Neural cell (in vitro differentiated cells): ENCODE data around the gene PDPK1. TPM values are rescaled to one million over a fixed set of nuclear protein-coding genes. Genes with fewer than 3 reads are reported as not detected.
"Not testable (repeated sequence)": the region's sequence is repeated elsewhere in the genome, so short reads cannot be mapped to it uniquely, and the experiment has no call there.

ENCODE experiments used
- H2AFZ ChIP-seq: fragments of 200-600, 300-800 bp; sonication (generic), shearing (Covaris generic); 2 replicates; pipeline ENCODE4 v1.6.0; 2014; ENCODE audit warnings: low read depth, mild to moderate bottlenecking, antibody characterized with exemption, low read length, moderate library complexity
- H3F3A ChIP-seq: fragments of 200-600 bp; shearing (Covaris generic); 2 replicates; pipeline ENCODE4 v1.6.1; 2016; ENCODE audit warnings: mild to moderate bottlenecking, moderate library complexity, mixed read lengths, antibody characterized with exemption, low read length; ENCODE audit not compliant: insufficient read depth, poor library complexity, severe bottlenecking
- H3K27ac ChIP-seq: fragments of 200-600, 300-800 bp; sonication (generic), shearing (Covaris generic); 2 replicates; pipeline ENCODE4 v1.5.1; 2014; ENCODE audit warnings: mild to moderate bottlenecking, low read length, moderate library complexity
- H3K27me3 ChIP-seq: fragments of 300-800, 200-600 bp; sonication (generic), shearing (Covaris generic); 2 replicates; pipeline ENCODE4 v1.6.0; 2014; ENCODE audit warnings: mild to moderate bottlenecking, low read depth, low read length, moderate library complexity; ENCODE audit not compliant: insufficient read depth
- H3K36me3 ChIP-seq: fragments of 300-800, 200-600 bp; sonication (generic), shearing (Covaris generic); 2 replicates; pipeline ENCODE4 v1.5.1; 2014; ENCODE audit warnings: mild to moderate bottlenecking, antibody characterized with exemption, low read length, moderate library complexity; ENCODE audit not compliant: insufficient read depth
- H3K4me2 ChIP-seq: fragments of 300-800, 200-600 bp; sonication (generic), shearing (Covaris generic); 2 replicates; pipeline ENCODE4 v1.6.0; 2014; ENCODE audit warnings: mild to moderate bottlenecking, low read length
- H3K4me3 ChIP-seq: fragments of 300-800, 200-600 bp; sonication (generic), shearing (Covaris generic); 2 replicates; pipeline ENCODE4 v1.5.1; 2014; ENCODE audit warnings: mild to moderate bottlenecking, low read length, moderate library complexity
- H3K79me2 ChIP-seq: fragments of 200-600 bp; shearing (Covaris generic); replicated peaks from 2 replicates; pipeline ENCODE4 v1.6.0; 2014; ENCODE audit warnings: mild to moderate bottlenecking, low read length, moderate library complexity; ENCODE audit not compliant: insufficient read depth
- H3K9ac ChIP-seq: fragments of 300-800, 200-600 bp; sonication (generic), shearing (Covaris generic); 2 replicates; pipeline ENCODE4 v1.6.1; 2016; ENCODE audit warnings: mild to moderate bottlenecking, low read length, mixed read lengths
- H3K9me2 ChIP-seq: fragments of 200-600 bp; shearing (Covaris generic); 2 replicates; pipeline ENCODE4 v1.6.1; 2016; ENCODE audit warnings: mild to moderate bottlenecking, low read length, mixed read lengths; ENCODE audit not compliant: insufficient read depth
- H3K9me3 ChIP-seq: fragments of 200-600, 300-800 bp; sonication (generic), shearing (Covaris generic); 2 replicates; pipeline ENCODE4 v1.6.1; 2016; ENCODE audit warnings: mild to moderate bottlenecking, mixed run types, low read length, moderate library complexity, mixed read lengths
- H4K20me1 ChIP-seq: fragments of 200-600 bp; shearing (Covaris generic); 2 replicates; pipeline ENCODE4 v1.6.1; 2016; ENCODE audit warnings: mild to moderate bottlenecking, mixed run types; ENCODE audit not compliant: insufficient read depth
- EP300 ChIP-seq: fragments of 450-650 bp; conservative IDR thresholded peaks from 2 replicates; pipeline ENCODE4 v1.6.1; 2014; ENCODE audit warnings: antibody characterized with exemption, mild to moderate bottlenecking, moderate library complexity; ENCODE audit not compliant: poor library complexity, severe bottlenecking
- EZH2 ChIP-seq: fragments of 200-600, 300-800 bp; shearing (Covaris generic), sonication (generic); IDR thresholded peaks from 2 replicates; pipeline ENCODE4 v1.6.1; 2014; ENCODE audit warnings: antibody characterized with exemption, low read length, borderline replicate concordance, mild to moderate bottlenecking; ENCODE audit not compliant: insufficient read depth, poor library complexity, severe bottlenecking
- MXI1 ChIP-seq: fragments of 450-650 bp; conservative IDR thresholded peaks from 2 replicates; pipeline ENCODE4 v1.6.1; 2014; ENCODE audit warnings: antibody characterized with exemption, mild to moderate bottlenecking; ENCODE audit not compliant: poor library complexity, severe bottlenecking
- POLR2AphosphoS5 ChIP-seq: IDR thresholded peaks from 2 replicates; pipeline ENCODE4 v1.6.1; 2012
- RAD21 ChIP-seq: fragments of 450-650 bp; conservative IDR thresholded peaks from 2 replicates; pipeline ENCODE4 v1.6.1; 2014; ENCODE audit warnings: antibody characterized with exemption, mild to moderate bottlenecking, moderate library complexity
- SMC3 ChIP-seq: fragments of 450-650 bp; conservative IDR thresholded peaks from 2 replicates; pipeline ENCODE4 v1.6.1; 2014; ENCODE audit warnings: antibody characterized with exemption, mild to moderate bottlenecking, moderate library complexity; ENCODE audit not compliant: poor library complexity
- TAF1 ChIP-seq: IDR thresholded peaks from 2 replicates; pipeline ENCODE4 v1.6.1; 2012; ENCODE audit warnings: low read depth
- polyA plus RNA-seq: library from polyadenylated mRNA; depleted of rRNA; stranded (reverse); fragments of >200 nt; gene quantifications from 2 replicates; pipeline ENCODE4 v1.2.3, GENCODE V29; 2014
- TF ChIP-seq, protein P1 (sequence below): fragments of 450-650 bp; IDR thresholded peaks from 2 replicates; pipeline ENCODE4 v1.5.1; 2014; ENCODE audit warnings: antibody characterized with exemption, mild to moderate bottlenecking, moderate library complexity; ENCODE audit not compliant: poor library complexity, severe bottlenecking
- TF ChIP-seq, protein P2 (sequence below): IDR thresholded peaks from 2 replicates; pipeline ENCODE4 v1.6.1; 2012; ENCODE audit warnings: borderline replicate concordance

The PDPK1 gene
- polyA plus RNA-seq, 1 donor from 2014 or later, result 18.6 TPM

- TF ChIP-seq, protein P1, sequence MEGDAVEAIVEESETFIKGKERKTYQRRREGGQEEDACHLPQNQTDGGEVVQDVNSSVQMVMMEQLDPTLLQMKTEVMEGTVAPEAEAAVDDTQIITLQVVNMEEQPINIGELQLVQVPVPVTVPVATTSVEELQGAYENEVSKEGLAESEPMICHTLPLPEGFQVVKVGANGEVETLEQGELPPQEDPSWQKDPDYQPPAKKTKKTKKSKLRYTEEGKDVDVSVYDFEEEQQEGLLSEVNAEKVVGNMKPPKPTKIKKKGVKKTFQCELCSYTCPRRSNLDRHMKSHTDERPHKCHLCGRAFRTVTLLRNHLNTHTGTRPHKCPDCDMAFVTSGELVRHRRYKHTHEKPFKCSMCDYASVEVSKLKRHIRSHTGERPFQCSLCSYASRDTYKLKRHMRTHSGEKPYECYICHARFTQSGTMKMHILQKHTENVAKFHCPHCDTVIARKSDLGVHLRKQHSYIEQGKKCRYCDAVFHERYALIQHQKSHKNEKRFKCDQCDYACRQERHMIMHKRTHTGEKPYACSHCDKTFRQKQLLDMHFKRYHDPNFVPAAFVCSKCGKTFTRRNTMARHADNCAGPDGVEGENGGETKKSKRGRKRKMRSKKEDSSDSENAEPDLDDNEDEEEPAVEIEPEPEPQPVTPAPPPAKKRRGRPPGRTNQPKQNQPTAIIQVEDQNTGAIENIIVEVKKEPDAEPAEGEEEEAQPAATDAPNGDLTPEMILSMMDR, result no peak
Observed at GRCh38 chr16:2597560-2597902, 59.7 kb downstream of the PDPK1 start (continued).

GRCh38 chr16:2598133-2598641, 60.4 kb downstream of the PDPK1 start:
- H3K9me3 ChIP-seq, result no peaks in the 10 kb centered on the region
- H3K27me3 ChIP-seq, result no peaks in the 10 kb centered on the region
- no peaks in the 10 kb centered on the region for H3K79me2 ChIP-seq
- H3K4me3 ChIP-seq, result no peak overlapping the region
- no peak overlapping the region for H3K27ac ChIP-seq
- H3K4me2 ChIP-seq, result no peak overlapping the region
- no peak overlapping the region for H3K9ac ChIP-seq
- H2AFZ ChIP-seq, result no peak overlapping the region
- H3F3A ChIP-seq, result no peaks in the 10 kb centered on the region
- H3K36me3 ChIP-seq, result no peaks in the 10 kb centered on the region
- TF ChIP-seq, protein P2, sequence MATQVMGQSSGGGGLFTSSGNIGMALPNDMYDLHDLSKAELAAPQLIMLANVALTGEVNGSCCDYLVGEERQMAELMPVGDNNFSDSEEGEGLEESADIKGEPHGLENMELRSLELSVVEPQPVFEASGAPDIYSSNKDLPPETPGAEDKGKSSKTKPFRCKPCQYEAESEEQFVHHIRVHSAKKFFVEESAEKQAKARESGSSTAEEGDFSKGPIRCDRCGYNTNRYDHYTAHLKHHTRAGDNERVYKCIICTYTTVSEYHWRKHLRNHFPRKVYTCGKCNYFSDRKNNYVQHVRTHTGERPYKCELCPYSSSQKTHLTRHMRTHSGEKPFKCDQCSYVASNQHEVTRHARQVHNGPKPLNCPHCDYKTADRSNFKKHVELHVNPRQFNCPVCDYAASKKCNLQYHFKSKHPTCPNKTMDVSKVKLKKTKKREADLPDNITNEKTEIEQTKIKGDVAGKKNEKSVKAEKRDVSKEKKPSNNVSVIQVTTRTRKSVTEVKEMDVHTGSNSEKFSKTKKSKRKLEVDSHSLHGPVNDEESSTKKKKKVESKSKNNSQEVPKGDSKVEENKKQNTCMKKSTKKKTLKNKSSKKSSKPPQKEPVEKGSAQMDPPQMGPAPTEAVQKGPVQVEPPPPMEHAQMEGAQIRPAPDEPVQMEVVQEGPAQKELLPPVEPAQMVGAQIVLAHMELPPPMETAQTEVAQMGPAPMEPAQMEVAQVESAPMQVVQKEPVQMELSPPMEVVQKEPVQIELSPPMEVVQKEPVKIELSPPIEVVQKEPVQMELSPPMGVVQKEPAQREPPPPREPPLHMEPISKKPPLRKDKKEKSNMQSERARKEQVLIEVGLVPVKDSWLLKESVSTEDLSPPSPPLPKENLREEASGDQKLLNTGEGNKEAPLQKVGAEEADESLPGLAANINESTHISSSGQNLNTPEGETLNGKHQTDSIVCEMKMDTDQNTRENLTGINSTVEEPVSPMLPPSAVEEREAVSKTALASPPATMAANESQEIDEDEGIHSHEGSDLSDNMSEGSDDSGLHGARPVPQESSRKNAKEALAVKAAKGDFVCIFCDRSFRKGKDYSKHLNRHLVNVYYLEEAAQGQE, result no peak
- TF ChIP-seq EP300 (no peak), RAD21 (no peak), POLR2AphosphoS5 (no peak), EZH2 (no peak), MXI1 (no peak), TAF1 (no peak), SMC3 (no peak)
- TF ChIP-seq, protein P1, result no peak
- no peaks in the 10 kb centered on the region for H3K9me2 ChIP-seq
- no peaks in the 10 kb centered on the region for H4K20me1 ChIP-seq

DNA sequence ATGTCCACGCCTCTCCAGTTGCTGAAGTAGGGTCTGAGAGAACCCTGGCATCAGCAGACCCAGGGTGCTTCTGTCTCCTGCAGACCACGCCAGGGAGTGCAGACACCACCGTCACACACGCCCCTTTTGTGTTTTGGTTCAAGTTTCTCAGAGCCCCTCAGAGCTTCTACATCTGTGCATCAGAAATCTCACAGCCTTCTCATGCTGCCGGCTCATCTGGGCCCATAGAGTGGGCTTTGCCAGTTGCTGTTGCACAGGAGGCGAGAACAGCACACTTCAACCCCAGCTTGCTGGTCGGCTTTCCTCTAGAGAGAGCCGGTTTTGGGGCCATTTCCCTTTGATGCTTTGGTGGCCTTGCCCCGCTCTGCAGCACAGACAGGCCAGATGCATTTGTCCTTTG, 60.9 kb downstream of the PDPK1 start:
- Histone ChIP-seq H3F3A (no peaks in the 10 kb centered on the region), H3K4me2 (no peak overlapping the region), H3K9me3 (no peaks in the 10 kb centered on the region), H2AFZ (no peak overlapping the region), H3K79me2 (no peaks in the 10 kb centered on the region), H3K27ac (no peak overlapping the region), H3K27me3 (no peaks in the 10 kb centered on the region), H3K9me2 (no peaks in the 10 kb centered on the region), H3K36me3 (no peaks in the 10 kb centered on the region), H4K20me1 (no peaks in the 10 kb centered on the region), H3K4me3 (no peak overlapping the region), H3K9ac (no peak overlapping the region)
- TF ChIP-seq POLR2AphosphoS5, result no peak
- no peak for TF ChIP-seq SMC3

DNA sequence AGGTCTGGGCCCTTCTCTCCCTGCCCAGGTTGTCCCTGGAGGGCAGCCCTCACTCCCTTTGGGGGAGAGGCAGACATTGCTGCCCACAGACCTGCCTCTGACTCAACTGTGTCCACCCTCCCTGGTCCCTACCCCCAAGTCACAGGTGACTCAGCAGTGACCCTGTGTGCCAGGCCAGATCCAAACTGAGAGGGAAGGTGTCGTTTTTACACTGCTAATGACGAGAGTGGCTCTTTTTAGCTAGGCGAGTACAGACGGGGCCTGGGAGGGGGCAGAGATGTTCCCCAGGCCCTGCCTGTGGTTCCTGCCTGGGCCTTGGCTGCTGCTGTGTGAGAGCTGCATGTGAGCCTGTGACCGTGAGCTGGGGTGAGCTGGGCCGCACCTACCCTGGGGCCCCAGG, 61.3 kb downstream of the PDPK1 start:
- not testable (repeated sequence) for H3K27me3 ChIP-seq, H4K20me1 ChIP-seq, H3K36me3 ChIP-seq, H3K27ac ChIP-seq, H3K9ac ChIP-seq, H3K9me2 ChIP-seq, H2AFZ ChIP-seq, H3K4me3 ChIP-seq, H3K9me3 ChIP-seq, H3K4me2 ChIP-seq, H3F3A ChIP-seq, H3K79me2 ChIP-seq

GRCh38 chr16:2599785-2600184, 62.0 kb downstream of the PDPK1 start:
- H3K4me3 ChIP-seq, H2AFZ ChIP-seq, H3K9me2 ChIP-seq, H3K27ac ChIP-seq, H4K20me1 ChIP-seq, H3F3A ChIP-seq, H3K9ac ChIP-seq, H3K4me2 ChIP-seq, H3K27me3 ChIP-seq, H3K36me3 ChIP-seq, H3K79me2 ChIP-seq, H3K9me3 ChIP-seq: not testable (repeated sequence)
